MM.1S (cell line): Measurements from ENCODE around the gene ZNF343.

Experiments used
- DNase-seq: peaks from one replicate; pipeline ENCODE4 v3.0.0-alpha.2; 2015
- H2AFZ ChIP-seq: fragments of 300-600 bp; sonication (generic); 2 replicates; pipeline ENCODE4 v1.6.0; 2016; ENCODE audit warnings: antibody characterized with exemption, low read length
- H3F3A ChIP-seq: fragments of 300-600 bp; sonication (generic); 2 replicates; pipeline ENCODE4 v1.6.1; 2016; ENCODE audit warnings: mild to moderate bottlenecking, antibody characterized with exemption, low read length, moderate library complexity, mixed read lengths; ENCODE audit not compliant: insufficient read depth
- H3K27ac ChIP-seq: fragments of 300-600 bp; sonication (generic); 2 replicates; pipeline ENCODE4 v1.5.1; 2016; ENCODE audit warnings: mild to moderate bottlenecking, low read length
- H3K27me3 ChIP-seq: fragments of 300-600 bp; sonication (generic); replicated peaks from 2 replicates; pipeline ENCODE4 v1.6.0; 2016; ENCODE audit warnings: low read length; ENCODE audit not compliant: insufficient read depth
- H3K36me3 ChIP-seq: fragments of 300-600 bp; sonication (generic); replicated peaks from 2 replicates; pipeline ENCODE4 v1.6.1; 2016; ENCODE audit warnings: mild to moderate bottlenecking, low read length, mixed read lengths; ENCODE audit not compliant: insufficient read depth
- H3K4me1 ChIP-seq: fragments of 300-600 bp; sonication (generic); 2 replicates; pipeline ENCODE4 v1.6.1; 2016; ENCODE audit warnings: low read length, mixed read lengths
- H3K4me2 ChIP-seq: fragments of 300-600 bp; sonication (generic); 2 replicates; pipeline ENCODE4 v1.6.0; 2016; ENCODE audit warnings: low read depth, low read length
- H3K4me3 ChIP-seq: fragments of 300-600 bp; sonication (generic); 2 replicates; pipeline ENCODE4 v1.5.1; 2016; ENCODE audit warnings: low read length, mixed read lengths
- H3K79me2 ChIP-seq: fragments of 300-600 bp; sonication (generic); 2 replicates; pipeline ENCODE4 v1.6.1; 2016; ENCODE audit warnings: mixed run types, low read length, mixed read lengths
- H3K9ac ChIP-seq: fragments of 300-600 bp; sonication (generic); 2 replicates; pipeline ENCODE4 v1.6.1; 2016; ENCODE audit warnings: low read length, mixed read lengths
- H3K9me2 ChIP-seq: fragments of 300-600 bp; sonication (generic); replicated peaks from 2 replicates; pipeline ENCODE4 v1.6.1; 2016; ENCODE audit warnings: mild to moderate bottlenecking, low read length, mixed read lengths; ENCODE audit not compliant: insufficient read depth
- H3K9me3 ChIP-seq: fragments of 300-600 bp; sonication (generic); replicated peaks from 2 replicates; pipeline ENCODE4 v1.6.1; 2016; ENCODE audit warnings: mild to moderate bottlenecking, low read length, mixed read lengths; ENCODE audit not compliant: insufficient read depth
- H4K20me1 ChIP-seq: fragments of 300-600 bp; sonication (generic); 2 replicates; pipeline ENCODE4 v1.6.1; 2016; ENCODE audit warnings: mild to moderate bottlenecking, low read length, moderate library complexity, mixed read lengths; ENCODE audit not compliant: insufficient read depth
- CTCF ChIP-seq: fragments of 300-600 bp; sonication (generic); IDR thresholded peaks from 2 replicates; pipeline ENCODE4 v1.5.1; 2016; ENCODE audit warnings: antibody characterized with exemption, low read length, mixed read lengths
- EZH2 ChIP-seq: fragments of 300-600 bp; sonication (generic); optimal IDR thresholded peaks from 2 replicates; pipeline ENCODE3; 2017; ENCODE audit warnings: low read depth, mild to moderate bottlenecking, antibody characterized with exemption, low read length, mixed read lengths
- EZH2phosphoT487 ChIP-seq: fragments of 300-600 bp; sonication (generic); IDR thresholded peaks from 2 replicates; pipeline ENCODE4 v1.6.1; 2018; ENCODE audit warnings: antibody characterized with exemption, low read length

Gene ZNF343

DNA sequence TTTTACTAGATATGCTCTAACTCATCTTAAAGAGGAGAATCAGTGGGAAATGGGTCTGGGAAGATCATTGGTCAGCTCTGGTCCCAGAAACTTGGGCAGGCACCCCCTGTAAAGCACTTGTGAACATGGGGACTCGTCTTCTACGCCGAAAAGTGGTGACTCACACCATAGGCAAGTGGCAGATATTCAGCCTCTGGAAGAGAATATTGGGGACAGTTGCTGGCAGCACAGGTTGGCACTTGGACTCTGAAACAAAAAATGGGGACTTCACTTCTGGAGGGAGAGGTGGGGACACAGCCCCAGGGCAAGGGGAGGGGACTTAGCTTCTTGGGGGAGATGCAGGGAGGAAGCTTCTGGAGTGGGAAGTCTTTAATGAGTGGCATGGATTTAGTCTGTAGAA, 11.9 kb upstream of the ZNF343 start:
- Histone ChIP-seq H3K27ac (no peak overlapping the region), H3K27me3 (peaks cover 8% of the 10 kb centered on the region; the same call in 1 of the 2 replicates), H3K9me2 (no peaks in the 10 kb centered on the region), H3K4me3 (no peak overlapping the region), H2AFZ (no peak overlapping the region), H3F3A (no peaks in the 10 kb centered on the region), H3K36me3 (no peaks in the 10 kb centered on the region), H3K4me2 (no peak overlapping the region), H3K4me1 (no peaks in the 10 kb centered on the region), H3K9me3 (no peaks in the 10 kb centered on the region), H3K9ac (no peak overlapping the region), H4K20me1 (no peaks in the 10 kb centered on the region), H3K79me2 (no peaks in the 10 kb centered on the region)
- TF ChIP-seq CTCF (no peak), EZH2phosphoT487 (no peak), EZH2 (no peak)
- DNase-seq: no peak

- DNase-seq: no peak
Observed at GRCh38 chr20:2519115-2519809, 10.5 kb upstream of the ZNF343 start.

DNA sequence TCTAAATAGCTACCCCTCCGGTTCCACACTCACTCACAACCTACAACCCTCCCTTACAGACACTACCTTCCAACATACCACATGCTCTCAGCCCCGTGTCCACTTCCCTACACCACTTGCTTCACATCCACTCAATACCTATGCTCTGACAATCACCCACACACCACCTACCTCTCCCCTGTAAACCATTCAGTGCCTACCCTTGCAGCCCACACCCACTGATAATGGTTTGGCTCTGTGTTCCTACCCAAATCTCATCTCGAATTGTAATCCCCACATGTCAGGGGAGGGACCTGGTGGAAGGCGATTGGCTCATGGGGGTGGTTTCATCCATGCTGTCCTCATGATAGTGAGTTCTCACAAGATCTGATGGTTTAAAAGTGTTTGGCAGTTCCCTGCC, 9.8 kb upstream of the ZNF343 start:
- no peak for DNase-seq
- Histone ChIP-seq H3K27ac (no peak overlapping the region), H3K27me3 (no peaks in the 10 kb centered on the region), H3F3A (no peaks in the 10 kb centered on the region), H3K36me3 (no peaks in the 10 kb centered on the region), H3K4me1 (no peaks in the 10 kb centered on the region), H3K9me2 (no peaks in the 10 kb centered on the region), H4K20me1 (no peaks in the 10 kb centered on the region), H3K9me3 (no peaks in the 10 kb centered on the region), H3K9ac (no peak overlapping the region), H3K4me3 (no peak overlapping the region), H3K4me2 (no peak overlapping the region), H3K79me2 (no peaks in the 10 kb centered on the region), H2AFZ (no peak overlapping the region)
- TF ChIP-seq EZH2 (no peak), CTCF (no peak), EZH2phosphoT487 (no peak)

More at GRCh38 chr20:2519115-2519809, 10.5 kb upstream of the ZNF343 start:
- H3K4me2 ChIP-seq: no peak overlapping the region
- no peaks in the 10 kb centered on the region for H3K9me3 ChIP-seq
- no peaks in the 10 kb centered on the region for H3K27me3 ChIP-seq
- H3K27ac ChIP-seq: no peak overlapping the region
- no peaks in the 10 kb centered on the region for H3K9me2 ChIP-seq
- no peak overlapping the region for H3K4me3 ChIP-seq
- no peak overlapping the region for H3K9ac ChIP-seq
- H3K79me2 ChIP-seq: no peaks in the 10 kb centered on the region
- TF ChIP-seq EZH2 (no peak), CTCF (no peak), EZH2phosphoT487 (no peak)
- no peaks in the 10 kb centered on the region for H3K36me3 ChIP-seq
- H3F3A ChIP-seq: no peaks in the 10 kb centered on the region
- no peak overlapping the region for H2AFZ ChIP-seq
- H3K4me1 ChIP-seq: no peaks in the 10 kb centered on the region
- H4K20me1 ChIP-seq: no peaks in the 10 kb centered on the region
